ENCODE data around the gene TMEM235. TPM values are rescaled to one million over a fixed set of nuclear protein-coding genes. Genes with fewer than 3 reads are reported as not detected.

The TMEM235 gene
- total and polyA plus RNA-seq, 2 donors (not counting 3 experiments of a cell fraction or from before 2014, with no cell fraction given), result 0.04 to 0.38 TPM

GRCh38 chr17:78202666-78203065, 28.8 kb upstream of the TMEM235 start:
- BruUV-seq (replicated peaks), result no TSS peak
- DNase-seq (ENCODE audit: low read depth, low spot score), result no peak
- POLR2A ChIA-PET, result interaction anchor here (0.7 kb wide), 1 partner anchor 1166 kb away, joined by 10 read pairs; no protein-coding TSS in a partner anchor
- H3K4me1 ChIP-seq (ENCODE audit: control insufficient read depth, extremely low read depth, insufficient read depth, low read length), result peaks cover 5% of the 10 kb centered on the region
- CTCF ChIA-PET, result interaction anchor here (0.7 kb wide), 1 partner anchor 862 kb away, joined by 3 read pairs; no protein-coding TSS in a partner anchor
- dilution Hi-C loops (cut with MboI; ENCODE audit: extremely low pct_ligation_motif_present, low sequenced_read_pairs) (no loop called here), intact Hi-C loops (cut with micrococcal nuclease) (no loop called here)
- H3K9me3 ChIP-seq (replicated peaks; ENCODE audit: control insufficient read depth, insufficient read depth, low read length), result no peaks in the 10 kb centered on the region
- no peak overlapping the region for H3K27ac ChIP-seq (ENCODE audit: insufficient read depth, low read depth, low read length)
- FAIRE-seq, result no peak
- H2AFZ ChIP-seq (ENCODE audit: low read depth, low read length), result no peak overlapping the region
- H3K27me3 ChIP-seq (ENCODE audit: control insufficient read depth in 2 of 2, insufficient read depth in 2 of 2, low read length in 2 of 2), result no peaks in the 10 kb centered on the region
- no peak overlapping the region for H3K4me3 ChIP-seq (replicated peaks in 1 of 3; ENCODE audit: insufficient read depth in 1 of 3, low read depth in 1 of 3, low read length in 3 of 3)
- H3K4me2 ChIP-seq (ENCODE audit: insufficient read depth, low read length), result no peak overlapping the region
- TF ChIP-seq CTCF (IDR thresholded peaks at IDR 0.05; ENCODE audit: extremely low read depth in 1 of 2, insufficient read depth in 1 of 2, low read depth in 1 of 2, low read length in 2 of 2), result no peak
- no peak for TF ChIP-seq JUN (IDR thresholded peaks at IDR 0.05; ENCODE audit: borderline replicate concordance, insufficient read depth, insufficient read length, low read depth)
- TF ChIP-seq GATA2 (IDR thresholded peaks at IDR 0.05; ENCODE audit: insufficient read depth, insufficient read length, low read depth, low read length), result no peak
- TF ChIP-seq FOS (IDR thresholded peaks at IDR 0.05; ENCODE audit: borderline replicate concordance, insufficient read depth, low read length), result no peak
- TF ChIP-seq, protein P1, sequence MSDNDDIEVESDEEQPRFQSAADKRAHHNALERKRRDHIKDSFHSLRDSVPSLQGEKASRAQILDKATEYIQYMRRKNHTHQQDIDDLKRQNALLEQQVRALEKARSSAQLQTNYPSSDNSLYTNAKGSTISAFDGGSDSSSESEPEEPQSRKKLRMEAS (IDR thresholded peaks at IDR 0.05; ENCODE audit: insufficient read depth, insufficient read length), result no peak
- no peak for TF ChIP-seq POLR2AphosphoS5 (IDR thresholded peaks at IDR 0.05; ENCODE audit: insufficient read depth, low read depth, low read length)
- no peak for TF ChIP-seq EZH2 (IDR thresholded peaks at IDR 0.05; ENCODE audit: borderline replicate concordance, low read depth, low read length, severe bottlenecking)
- TF ChIP-seq MYC (IDR thresholded peaks at IDR 0.05; ENCODE audit: low read depth, low read length), result no peak
- no peak for TF ChIP-seq POLR2A (IDR thresholded peaks at IDR 0.05; ENCODE audit: low read depth, low read length)
- no peaks in the 10 kb centered on the region for H3K79me2 ChIP-seq (ENCODE audit: control insufficient read depth, insufficient read depth, low read length)
- H3K36me3 ChIP-seq (ENCODE audit: control insufficient read depth in 2 of 2, extremely low read depth in 1 of 2, insufficient read depth in 2 of 2, low read length in 2 of 2), result peaks cover 0 to 15% of the 10 kb centered on the region in 2 experiments
- H3K9me1 ChIP-seq (replicated peaks; ENCODE audit: control insufficient read depth, extremely low read depth, insufficient read depth, low read length), result no peaks in the 10 kb centered on the region
- H4K20me1 ChIP-seq (replicated peaks; ENCODE audit: control insufficient read depth, extremely low read depth, insufficient read depth, low read length), result no peaks in the 10 kb centered on the region
- H3K9ac ChIP-seq (replicated peaks; ENCODE audit: extremely low read depth, insufficient read depth, low read length), result no peak overlapping the region
